ENCODE data around the gene DHRS2. TPM values are rescaled to one million over a fixed set of nuclear protein-coding genes. Genes with fewer than 3 reads are reported as not detected.
A peak's percentile ranks its signal among the peaks of the same experiment; 100 is the strongest.
"Not testable (repeated sequence)": the region's sequence is repeated elsewhere in the genome, so short reads cannot be mapped to it uniquely, and the experiment has no call there.

DHRS2 gene
- total and polyA plus RNA-seq, 7 experiments from 2014 or later = 0.63 to 5.5 TPM; not detected in 5

GRCh38 chr14:23604675-23605170 is 31.4 kb upstream of the DHRS2 start:
- POLR2A ChIA-PET = interaction anchor here (0.6 kb wide), 1 partner anchor 293 kb away, joined by 3 read pairs; no protein-coding TSS in a partner anchor
- H3K27ac Mint-ChIP-seq = no peak overlapping the region

GRCh38 chr14:23605931-23606585 is 30.1 kb upstream of the DHRS2 start:
- Histone ChIP-seq H3K4me1 (ENCODE audit: control insufficient read depth in 2 of 2, insufficient read depth in 2 of 2, low read length in 2 of 2) (peaks cover 16 to 23% of the 10 kb centered on the region in 2 donors), H3K36me3 (ENCODE audit: control insufficient read depth in 2 of 3, insufficient read depth in 3 of 3, low read length in 3 of 3) (no peaks in the 10 kb centered on the region), H3K27ac (ENCODE audit: low read depth, low read length) (no peak overlapping the region), H3K9me3 (ENCODE audit: control insufficient read depth in 2 of 3, low read length in 3 of 3) (no peaks in the 10 kb centered on the region), H3K27me3 (ENCODE audit: control insufficient read depth in 2 of 2, insufficient read depth in 2 of 2, low read length in 2 of 2) (no peaks in the 10 kb centered on the region), H3K4me3 (ENCODE audit: low read length) (no peak overlapping the region)
- ChIA-PET POLR2A (interaction anchor here (0.7 kb wide), 1 partner anchor 637 kb away, joined by 3 read pairs; no protein-coding TSS in a partner anchor), CTCF (interaction anchor here (0.6 to 1.6 kb wide), 4 partner anchors 10 to 83 kb away, joined by 3 to 6 read pairs (median 4); no protein-coding TSS in a partner anchor)
- peaks cover 0 to 7% (median 6%) of the 10 kb centered on the region in 11 donors for H3K9me3 Mint-ChIP-seq
- peaks cover 19 to 33% (median 30%) of the 10 kb centered on the region in 7 donors for H3K4me1 Mint-ChIP-seq
- H3K27ac Mint-ChIP-seq = peak overlapping the region in 4 of 9 donors; percentile 27 to 45 (median 37)
- H3K27me3 Mint-ChIP-seq = peaks cover 0 to 4% (median 0%) of the 10 kb centered on the region in 5 donors
- ATAC-seq (no peak), DNase-seq (no peak)
- intact Hi-C loops (cut with micrococcal nuclease) = no loop called here
- peak overlapping the region in 1 of 10 donors; percentile 12 for H3K4me3 Mint-ChIP-seq
- H3K36me3 Mint-ChIP-seq = peaks cover 5 to 15% (median 8%) of the 10 kb centered on the region in 5 donors

More at GRCh38 chr14:23604675-23605170, 31.4 kb upstream of the DHRS2 start:
- H3K27me3 ChIP-seq (ENCODE audit: control insufficient read depth in 2 of 2, insufficient read depth in 2 of 2, low read length in 2 of 2) = no peaks in the 10 kb centered on the region
- CTCF ChIA-PET = no interaction called here
- no peaks in the 10 kb centered on the region for H3K9me3 ChIP-seq (ENCODE audit: control insufficient read depth in 2 of 3, low read length in 3 of 3)
- DNase-seq = no peak
- peaks cover 3 to 10% of the 10 kb centered on the region in 2 donors for H3K4me1 ChIP-seq (ENCODE audit: control insufficient read depth in 2 of 2, insufficient read depth in 2 of 2, low read length in 2 of 2)
- Mint-ChIP-seq H3K36me3 (peaks cover 5 to 18% (median 7%) of the 10 kb centered on the region in 5 donors), H3K4me3 (no peak overlapping the region), H3K9me3 (peaks cover 0 to 10% (median 6%) of the 10 kb centered on the region in 11 donors), H3K4me1 (peaks cover 7 to 20% (median 17%) of the 10 kb centered on the region in 7 donors), H3K27me3 (peaks cover 0 to 4% (median 0%) of the 10 kb centered on the region in 5 donors)
- H3K36me3 ChIP-seq (ENCODE audit: control insufficient read depth in 2 of 3, insufficient read depth in 3 of 3, low read length in 3 of 3) = no peaks in the 10 kb centered on the region
- no peak for ATAC-seq
- no peak overlapping the region for H3K4me3 ChIP-seq (ENCODE audit: low read length)
- intact Hi-C loops (cut with micrococcal nuclease) = no loop called here
- no peak overlapping the region for H3K27ac ChIP-seq (ENCODE audit: low read depth, low read length)

- Mint-ChIP-seq H3K27me3 (peaks cover 0 to 4% (median 0%) of the 10 kb centered on the region in 5 donors), H3K9me3 (peaks cover 0 to 7% (median 6%) of the 10 kb centered on the region in 11 donors), H3K36me3 (peaks cover 5 to 21% (median 8%) of the 10 kb centered on the region in 5 donors), H3K4me1 (peaks cover 21 to 46% (median 41%) of the 10 kb centered on the region in 7 donors), H3K27ac (peak overlapping the region in 8 of 9 donors; percentile 81 to 98 (median 94)), H3K4me3 (peak overlapping the region in 2 of 10 donors; percentile 33 to 92)
- POLR2A ChIA-PET = interaction anchor here (1.0 kb wide), 1 partner anchor 20 kb away, joined by 4 read pairs; no protein-coding TSS in a partner anchor
- intact Hi-C loops (cut with micrococcal nuclease) = no loop called here
- DNase-seq = no peak
- Histone ChIP-seq H3K4me1 (ENCODE audit: control insufficient read depth in 2 of 2, insufficient read depth in 2 of 2, low read length in 2 of 2) (peaks cover 20 to 31% of the 10 kb centered on the region in 2 donors), H3K4me3 (ENCODE audit: low read length) (no peak overlapping the region), H3K9me3 (ENCODE audit: control insufficient read depth in 2 of 3, low read length in 3 of 3) (no peaks in the 10 kb centered on the region), H3K36me3 (ENCODE audit: control insufficient read depth in 2 of 3, insufficient read depth in 3 of 3, low read length in 3 of 3) (no peaks in the 10 kb centered on the region), H3K27me3 (ENCODE audit: control insufficient read depth in 2 of 2, insufficient read depth in 2 of 2, low read length in 2 of 2) (no peaks in the 10 kb centered on the region), H3K27ac (ENCODE audit: low read depth, low read length) (no peak overlapping the region)
- ATAC-seq = no peak
- CTCF ChIA-PET = interaction anchor here (0.6 to 1.2 kb wide), 2 partner anchors 22 to 135 kb away, joined by 4 read pairs; no protein-coding TSS in a partner anchor
These were observed 27.7 kb upstream of the DHRS2 start for GRCh38 chr14:23608454-23608853.

- Histone ChIP-seq H3K27ac (ENCODE audit: low read depth, low read length) (no peak overlapping the region), H3K9me3 (ENCODE audit: control insufficient read depth in 2 of 3, low read length in 3 of 3) (no peaks in the 10 kb centered on the region), H3K36me3 (ENCODE audit: control insufficient read depth in 2 of 3, insufficient read depth in 3 of 3, low read length in 3 of 3) (no peaks in the 10 kb centered on the region), H3K4me1 (ENCODE audit: control insufficient read depth in 2 of 2, insufficient read depth in 2 of 2, low read length in 2 of 2) (peaks cover 20 to 31% of the 10 kb centered on the region in 2 donors), H3K4me3 (ENCODE audit: low read length) (no peak overlapping the region), H3K27me3 (ENCODE audit: control insufficient read depth in 2 of 2, insufficient read depth in 2 of 2, low read length in 2 of 2) (no peaks in the 10 kb centered on the region)
- CTCF ChIA-PET = interaction anchor here (1.2 kb wide), 1 partner anchor 22 kb away, joined by 4 read pairs; no protein-coding TSS in a partner anchor
- no peak for DNase-seq
- peaks cover 21 to 46% (median 41%) of the 10 kb centered on the region in 7 donors for H3K4me1 Mint-ChIP-seq
- intact Hi-C loops (cut with micrococcal nuclease) = no loop called here
- ATAC-seq = no peak
- peak overlapping the region in 5 of 10 donors; percentile 26 to 92 (median 52) for H3K4me3 Mint-ChIP-seq
- H3K27ac Mint-ChIP-seq = peak overlapping the region; percentile 39 to 98 (median 92)
- peaks cover 0 to 4% (median 0%) of the 10 kb centered on the region in 5 donors for H3K27me3 Mint-ChIP-seq
- peaks cover 5 to 21% (median 8%) of the 10 kb centered on the region in 5 donors for H3K36me3 Mint-ChIP-seq
- peaks cover 0 to 7% (median 6%) of the 10 kb centered on the region in 11 donors for H3K9me3 Mint-ChIP-seq
- POLR2A ChIA-PET = interaction anchor here (1.0 kb wide), 1 partner anchor 20 kb away, joined by 4 read pairs; no protein-coding TSS in a partner anchor
These were observed 27.2 kb upstream of the DHRS2 start for GRCh38 chr14:23609001-23609400.

GRCh38 chr14:23609411-23610089 is 26.6 kb upstream of the DHRS2 start:
- H3K27ac Mint-ChIP-seq = peak overlapping the region; percentile 85 to 98 (median 95)
- H3K36me3 ChIP-seq (ENCODE audit: control insufficient read depth in 2 of 3, insufficient read depth in 3 of 3, low read length in 3 of 3); H3K9me3 Mint-ChIP-seq; H3K27me3 ChIP-seq (ENCODE audit: control insufficient read depth in 2 of 2, insufficient read depth in 2 of 2, low read length in 2 of 2); ATAC-seq; H3K27me3 Mint-ChIP-seq; intact Hi-C loops (cut with micrococcal nuclease); H3K9me3 ChIP-seq (ENCODE audit: control insufficient read depth in 2 of 3, low read length in 3 of 3); DNase-seq: not testable (repeated sequence)
- peaks cover 5 to 21% (median 8%) of the 10 kb centered on the region in 5 donors for H3K36me3 Mint-ChIP-seq
- H3K27ac ChIP-seq (ENCODE audit: low read depth, low read length) = peak overlapping the region; percentile 57
- ChIA-PET CTCF (interaction anchor here (0.6 to 5.4 kb wide), 3 partner anchors 11 to 30 kb away, joined by 3 to 41 read pairs (median 4); partner anchors contain the start of gene DHRS2), POLR2A (interaction anchor here (0.6 to 1.5 kb wide), 2 partner anchors 42 to 608 kb away, joined by 3 to 4 read pairs; partner anchors contain the start of gene AP1G2)
- H3K4me3 ChIP-seq (ENCODE audit: low read length) = peak overlapping the region; percentile 14
- H3K4me1 ChIP-seq (ENCODE audit: control insufficient read depth in 2 of 2, insufficient read depth in 2 of 2, low read length in 2 of 2) = peaks cover 20 to 31% of the 10 kb centered on the region in 2 donors
- H3K4me1 Mint-ChIP-seq = peaks cover 21 to 46% (median 41%) of the 10 kb centered on the region in 7 donors
- peak overlapping the region in 9 of 10 donors; percentile 53 to 92 (median 78) for H3K4me3 Mint-ChIP-seq

Measured in naive thymus-derived CD4-positive, alpha-beta T cell (primary cell).